Measurements from ENCODE around the gene CSTPP1.

The CSTPP1 gene

DNA sequence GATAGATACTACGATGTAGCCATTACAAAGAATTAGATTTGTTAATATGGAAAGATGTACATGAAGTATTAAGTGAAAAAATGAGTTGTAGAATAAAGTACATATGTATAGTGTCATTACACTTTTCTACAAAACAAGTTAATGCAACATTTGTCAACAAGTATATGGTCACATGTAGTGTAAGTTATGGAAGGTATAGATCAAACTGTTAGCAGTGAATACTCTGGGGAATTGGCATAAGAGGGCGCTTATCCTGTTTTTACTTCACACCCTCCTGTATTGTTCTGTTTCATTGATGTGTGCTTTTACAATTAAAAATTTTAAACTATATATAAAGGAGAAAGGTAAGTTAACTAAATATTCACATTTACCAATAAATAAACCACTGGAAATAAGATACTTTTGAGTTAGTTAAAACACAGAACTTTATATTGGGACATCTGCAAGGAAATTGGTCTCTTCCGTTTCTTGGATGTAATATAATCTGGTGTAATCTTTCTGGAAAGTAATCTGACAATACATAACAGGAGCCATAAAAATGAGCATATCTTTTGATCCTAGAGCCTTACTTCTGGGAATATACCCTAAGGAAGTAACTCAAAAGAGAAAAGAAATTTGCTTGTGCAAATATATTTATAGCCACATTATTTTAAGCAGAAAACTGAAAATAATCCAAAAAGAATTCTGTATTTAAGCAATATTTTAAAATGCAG lies 34.5 kb downstream of the CSTPP1 start:
- H3K36me3 ChIP-seq = no peaks in the 10 kb centered on the region

DNA sequence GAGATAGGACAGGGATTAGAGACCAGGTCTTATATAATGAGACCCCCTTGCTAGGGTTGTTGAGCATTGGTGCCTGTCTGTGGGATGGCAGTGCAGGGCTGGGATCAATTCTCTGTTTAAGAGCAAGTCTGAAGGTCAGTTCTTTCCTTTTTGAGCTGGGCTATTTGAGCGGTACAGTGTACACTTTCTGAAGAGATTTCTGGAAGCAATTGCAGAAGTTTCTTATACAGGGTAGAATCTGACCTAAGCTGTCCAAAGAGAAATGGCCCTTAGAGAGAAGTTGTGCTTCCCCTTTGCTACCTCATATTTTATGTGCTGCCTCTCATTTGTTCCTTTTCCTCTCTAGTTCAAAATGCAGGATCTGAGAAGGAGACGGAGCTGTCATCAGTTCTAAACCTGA lies 35.8 kb downstream of the CSTPP1 start:
- no peak overlapping the region for H3K4me3 ChIP-seq (ENCODE audit: low read depth, low read length)
- H3K4me1 ChIP-seq = no peaks in the 10 kb centered on the region
- TF ChIP-seq, protein P1, sequence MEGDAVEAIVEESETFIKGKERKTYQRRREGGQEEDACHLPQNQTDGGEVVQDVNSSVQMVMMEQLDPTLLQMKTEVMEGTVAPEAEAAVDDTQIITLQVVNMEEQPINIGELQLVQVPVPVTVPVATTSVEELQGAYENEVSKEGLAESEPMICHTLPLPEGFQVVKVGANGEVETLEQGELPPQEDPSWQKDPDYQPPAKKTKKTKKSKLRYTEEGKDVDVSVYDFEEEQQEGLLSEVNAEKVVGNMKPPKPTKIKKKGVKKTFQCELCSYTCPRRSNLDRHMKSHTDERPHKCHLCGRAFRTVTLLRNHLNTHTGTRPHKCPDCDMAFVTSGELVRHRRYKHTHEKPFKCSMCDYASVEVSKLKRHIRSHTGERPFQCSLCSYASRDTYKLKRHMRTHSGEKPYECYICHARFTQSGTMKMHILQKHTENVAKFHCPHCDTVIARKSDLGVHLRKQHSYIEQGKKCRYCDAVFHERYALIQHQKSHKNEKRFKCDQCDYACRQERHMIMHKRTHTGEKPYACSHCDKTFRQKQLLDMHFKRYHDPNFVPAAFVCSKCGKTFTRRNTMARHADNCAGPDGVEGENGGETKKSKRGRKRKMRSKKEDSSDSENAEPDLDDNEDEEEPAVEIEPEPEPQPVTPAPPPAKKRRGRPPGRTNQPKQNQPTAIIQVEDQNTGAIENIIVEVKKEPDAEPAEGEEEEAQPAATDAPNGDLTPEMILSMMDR (IDR thresholded peaks at IDR 0.05; ENCODE audit: low read depth, low read length) = no peak
- DNase-seq = no peak
- no peaks in the 10 kb centered on the region for H3K27me3 ChIP-seq
- no peaks in the 10 kb centered on the region for H3K9me3 ChIP-seq
- H3K36me3 ChIP-seq = no peaks in the 10 kb centered on the region

More for the DNA sequence above, 34.5 kb downstream of the CSTPP1 start:
- Histone ChIP-seq H3K9me3 (no peaks in the 10 kb centered on the region), H3K27me3 (no peaks in the 10 kb centered on the region), H3K4me1 (no peaks in the 10 kb centered on the region), H3K4me3 (ENCODE audit: low read depth, low read length) (no peak overlapping the region)
- DNase-seq = no peak
- TF ChIP-seq, protein P1 (IDR thresholded peaks at IDR 0.05; ENCODE audit: low read depth, low read length) = no peak

DNA sequence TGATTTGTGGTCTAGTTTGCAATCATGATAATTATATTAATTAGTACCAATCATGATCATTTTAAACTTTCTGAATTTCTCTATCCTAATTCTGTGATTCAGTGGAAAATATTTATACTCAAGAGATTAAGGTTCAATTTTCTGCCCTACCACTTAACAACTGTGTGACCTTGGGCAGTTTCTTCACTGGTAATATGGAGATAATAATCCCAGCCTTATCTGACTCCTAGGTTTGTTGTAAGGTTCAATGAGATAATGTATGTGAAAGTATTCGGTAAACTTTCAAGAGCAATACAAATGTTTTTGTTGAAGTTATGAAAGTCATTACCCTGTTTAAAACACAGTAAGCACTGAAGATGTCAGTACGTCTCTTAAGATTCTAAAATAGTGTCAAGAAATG lies 36.3 kb downstream of the CSTPP1 start:
- Histone ChIP-seq H3K4me1 (no peaks in the 10 kb centered on the region), H3K27me3 (no peaks in the 10 kb centered on the region), H3K4me3 (ENCODE audit: low read depth, low read length) (no peak overlapping the region), H3K9me3 (no peaks in the 10 kb centered on the region), H3K36me3 (no peaks in the 10 kb centered on the region)
- TF ChIP-seq, protein P1 (IDR thresholded peaks at IDR 0.05; ENCODE audit: low read depth, low read length) = no peak
- DNase-seq = no peak

DNA sequence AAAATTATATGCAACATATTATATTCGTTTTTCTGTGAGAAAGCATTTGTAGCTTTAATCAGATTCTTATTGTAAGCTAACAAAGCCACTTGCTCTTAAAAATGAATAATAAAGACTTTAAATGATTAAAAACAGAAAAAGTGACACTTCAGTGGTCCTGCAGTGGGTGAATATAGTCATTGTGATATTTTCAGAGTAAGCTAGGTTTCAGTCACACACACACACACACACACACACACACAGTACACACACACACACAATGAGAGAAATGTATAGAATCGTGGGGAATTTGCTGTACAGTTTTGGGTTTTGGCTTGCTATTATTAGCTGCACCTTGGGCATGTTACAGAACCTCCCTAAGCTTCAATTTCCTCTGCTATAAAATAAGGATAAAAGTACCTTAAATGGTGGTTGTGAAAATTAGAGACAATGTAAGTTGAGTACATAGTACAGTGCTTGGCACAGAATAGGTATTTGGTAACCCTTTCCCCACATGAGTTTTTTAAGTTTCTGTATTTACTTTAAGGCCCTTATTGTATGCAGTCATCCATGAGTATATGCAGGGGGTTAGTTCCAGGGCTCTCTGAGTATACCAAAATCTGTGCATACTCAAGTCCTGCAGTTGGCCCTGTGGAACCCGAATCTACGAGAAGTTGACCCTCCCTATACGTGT lies 39.8 kb downstream of the CSTPP1 start:
- no peak for DNase-seq
- H3K27me3 ChIP-seq = no peaks in the 10 kb centered on the region
- H3K4me1 ChIP-seq = no peaks in the 10 kb centered on the region
- H3K4me3 ChIP-seq (ENCODE audit: low read depth, low read length) = no peak overlapping the region
- no peaks in the 10 kb centered on the region for H3K9me3 ChIP-seq
- no peaks in the 10 kb centered on the region for H3K36me3 ChIP-seq
- TF ChIP-seq, protein P1 (IDR thresholded peaks at IDR 0.05; ENCODE audit: low read depth, low read length) = no peak

DNA sequence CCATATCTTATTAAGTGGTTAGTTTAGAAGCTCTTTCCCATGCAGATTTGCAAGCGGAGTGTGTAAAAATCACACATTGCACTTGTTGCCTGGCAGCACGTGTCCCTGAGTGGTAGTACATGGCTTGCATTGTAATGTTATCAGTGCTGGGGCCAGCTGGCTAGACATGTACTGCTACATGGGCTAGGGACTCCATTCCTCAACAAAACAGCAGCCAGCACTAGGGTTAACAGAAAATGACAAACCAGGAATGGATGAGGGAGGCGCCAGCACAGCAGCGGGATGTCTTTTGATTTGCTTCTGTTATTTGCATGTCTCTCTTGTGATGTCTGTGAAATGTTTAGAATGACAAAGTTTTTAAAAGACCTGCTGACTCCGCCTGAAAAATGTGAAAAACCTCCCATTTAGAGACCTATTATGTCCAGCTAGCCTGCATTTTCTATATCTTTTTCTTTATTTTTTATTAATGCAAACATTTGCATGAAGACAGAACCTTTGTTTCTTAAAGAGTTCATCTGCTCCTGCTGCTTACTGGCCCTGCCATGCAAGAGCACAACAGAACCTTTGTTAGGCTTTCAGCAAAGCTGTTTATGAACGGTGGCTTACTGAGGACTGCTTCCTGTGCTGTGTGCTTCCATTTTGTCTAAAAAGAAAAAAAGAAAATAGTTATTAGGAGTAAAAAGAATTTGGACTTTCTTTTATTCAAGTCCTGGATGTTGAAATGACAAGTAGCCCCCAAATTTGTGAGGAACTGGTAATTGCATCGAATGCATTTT lies 40.7 kb downstream of the CSTPP1 start:
- TF ChIP-seq, protein P1 (IDR thresholded peaks at IDR 0.05; ENCODE audit: low read depth, low read length) = no peak
- Histone ChIP-seq H3K4me3 (ENCODE audit: low read depth, low read length) (no peak overlapping the region), H3K27me3 (no peaks in the 10 kb centered on the region), H3K36me3 (no peaks in the 10 kb centered on the region), H3K4me1 (no peaks in the 10 kb centered on the region), H3K9me3 (no peaks in the 10 kb centered on the region)
- DNase-seq = no peak
